IMR-90 (cell line): ENCODE data around the gene DYNLT2B. TPM values are rescaled to one million over a fixed set of nuclear protein-coding genes. Genes with fewer than 3 reads are reported as not detected.

Experiments
- ATAC-seq: fragments of 200-7000 bp; cut with Tn5 transposase; 2 replicates; pipeline ENCODE4 v1.9.1; 2020; ENCODE audit warnings: low read depth, mild to moderate bottlenecking, moderate library complexity
- BruUV-seq: library from RNA; stranded (reverse); fragments of 400-500 nt; replicated peaks from 2 replicates; lab custom pipeline; 2021; lab: Mats Ljungman, UMichigan
- CTCF ChIA-PET: fragments of 300-600 bp; formaldehyde crosslinking; extraction: SDS; loops from one replicate; lab custom pipeline; 2021; ENCODE audit warnings: antibody characterized with exemption; lab: Yijun Ruan, JAX
- POLR2A ChIA-PET: fragments of 300-600 bp; sonication (Branson Sonifier 250); formaldehyde crosslinking; loops from one replicate; lab custom pipeline; 2022; ENCODE audit warnings: antibody characterized with exemption; ENCODE audit not compliant: unreplicated experiment; lab: Charles Lee
- DNase-seq: peaks from one replicate; pipeline ENCODE4 v3.0.0; 2013
- H2AFZ ChIP-seq: replicated peaks from 2 replicates; pipeline ENCODE3; 2013; ENCODE audit warnings: low read length, mild to moderate bottlenecking; ENCODE audit not compliant: poor library complexity
- H2AK5ac ChIP-seq: 2 replicates; pipeline ENCODE4 v1.6.1; 2013; ENCODE audit warnings: low read depth, low read length, inconsistent platforms
- H2AK9ac ChIP-seq: replicated peaks from 2 replicates; pipeline ENCODE3; 2013; ENCODE audit warnings: mild to moderate bottlenecking, low read depth, low read length, moderate library complexity; ENCODE audit not compliant: poor library complexity
- H2BK120ac ChIP-seq: 2 replicates; pipeline ENCODE4 v1.6.1; 2013; ENCODE audit warnings: low read depth, low read length, inconsistent platforms
- H2BK15ac ChIP-seq: 3 replicates; pipeline ENCODE4 v1.6.1; 2013; ENCODE audit warnings: low read depth, low read length, inconsistent platforms
- H2BK20ac ChIP-seq: 2 replicates; pipeline ENCODE4 v1.6.1; 2013; ENCODE audit warnings: low read depth, mild to moderate bottlenecking, inconsistent platforms, low read length, moderate library complexity
- H2BK5ac ChIP-seq: 2 replicates; pipeline ENCODE4 v1.6.1; 2013; ENCODE audit warnings: mild to moderate bottlenecking, low read depth, low read length, inconsistent platforms; ENCODE audit not compliant: poor library complexity, severe bottlenecking
- H3K14ac ChIP-seq: replicated peaks from 2 replicates; pipeline ENCODE4 v1.6.1; 2013; ENCODE audit warnings: low read depth, low read length, inconsistent platforms
- H3K18ac ChIP-seq: 2 replicates; pipeline ENCODE4 v1.6.1; 2013; ENCODE audit warnings: low read depth, low read length, control low read depth
- H3K23ac ChIP-seq: 2 replicates; pipeline ENCODE4 v1.6.1; 2013; ENCODE audit warnings: low read depth, low read length, inconsistent platforms
- H3K27ac ChIP-seq: 2 replicates; pipeline ENCODE4 v1.5.1; 2013; ENCODE audit warnings: mild to moderate bottlenecking, control low read depth, low read length; ENCODE audit not compliant: insufficient read depth
- H3K27me3 ChIP-seq: 2 replicates; pipeline ENCODE4 v1.6.1; 2013; ENCODE audit warnings: low read length; ENCODE audit not compliant: control insufficient read depth, insufficient read depth
- H3K36me3 ChIP-seq: 2 replicates; pipeline ENCODE4 v1.6.1; 2013; ENCODE audit warnings: low read length, mixed read lengths; ENCODE audit not compliant: control insufficient read depth, insufficient read depth
- H3K4ac ChIP-seq: 2 replicates; pipeline ENCODE4 v1.6.1; 2013; ENCODE audit warnings: low read depth, low read length, inconsistent platforms
- H3K4me1 ChIP-seq: 2 replicates; pipeline ENCODE4 v1.6.1; 2013; ENCODE audit warnings: low read length, mixed read lengths; ENCODE audit not compliant: control insufficient read depth, insufficient read depth
- H3K4me2 ChIP-seq: 2 replicates; pipeline ENCODE4 v1.6.1; 2013; ENCODE audit warnings: low read depth, mild to moderate bottlenecking, control low read depth, low read length, moderate library complexity
- H3K4me3 ChIP-seq: 2 replicates; pipeline ENCODE4 v1.5.1; 2013; ENCODE audit warnings: low read depth, mild to moderate bottlenecking, control low read depth, low read length, moderate library complexity; ENCODE audit not compliant: insufficient read depth
- H3K56ac ChIP-seq: 2 replicates; pipeline ENCODE4 v1.6.1; 2013; ENCODE audit warnings: low read length, inconsistent platforms; ENCODE audit not compliant: insufficient read depth; ENCODE audit errors: extremely low read depth
- H3K79me1 ChIP-seq, 2 experiments: 2 replicates each; pipeline ENCODE4 v1.6.1; 2013; ENCODE audit warnings: low read length in 2 of 2, inconsistent platforms in 1 of 2, low read depth in 1 of 2
- H3K9ac ChIP-seq: 2 replicates; pipeline ENCODE4 v1.6.1; 2013; ENCODE audit warnings: low read depth, low read length, control low read depth
- H3K9me1 ChIP-seq: 2 replicates; pipeline ENCODE4 v1.6.1; 2013; ENCODE audit warnings: low read length, inconsistent platforms; ENCODE audit not compliant: insufficient read depth
- H3K9me3 ChIP-seq: 2 replicates; pipeline ENCODE4 v1.6.1; 2013; ENCODE audit warnings: low read length; ENCODE audit not compliant: control insufficient read depth, insufficient read depth
- H4K20me1 ChIP-seq: 2 replicates; pipeline ENCODE4 v1.6.1; 2013; ENCODE audit warnings: low read length, inconsistent platforms; ENCODE audit not compliant: insufficient read depth
- H4K5ac ChIP-seq: 2 replicates; pipeline ENCODE4 v1.6.1; 2013; ENCODE audit warnings: mild to moderate bottlenecking, low read depth, low read length, control low read depth
- H4K8ac ChIP-seq, 2 experiments: 2 replicates each; pipeline ENCODE4 v1.6.1; 2013; ENCODE audit warnings: low read depth in 2 of 2, low read length in 2 of 2, control low read depth in 1 of 2, inconsistent platforms in 1 of 2
- H4K91ac ChIP-seq: 2 replicates; pipeline ENCODE4 v1.6.1; 2013; ENCODE audit warnings: low read depth, low read length, inconsistent platforms; ENCODE audit not compliant: insufficient read depth
- CEBPB ChIP-seq: IDR thresholded peaks from 2 replicates; pipeline ENCODE4 v1.6.1; 2012; ENCODE audit warnings: low read depth, low read length, improper control_type of control experiment
- CTCF ChIP-seq: conservative IDR thresholded peaks from 2 replicates; pipeline ENCODE4 v1.5.1; 2012; ENCODE audit warnings: mild to moderate bottlenecking, low read depth, low read length, improper control_type of control experiment
- FOS ChIP-seq: fragments of 150-350 bp; IDR thresholded peaks from 2 replicates; pipeline ENCODE4 v1.6.1; 2016; ENCODE audit warnings: low read depth, low read length
- MAZ ChIP-seq: IDR thresholded peaks from 2 replicates; pipeline ENCODE4 v1.6.1; 2012; ENCODE audit warnings: low read depth, mild to moderate bottlenecking, low read length, improper control_type of control experiment, moderate library complexity, borderline replicate concordance
- POLR2A ChIP-seq: IDR thresholded peaks from 2 replicates; pipeline ENCODE4 v1.6.1; 2012; ENCODE audit warnings: mild to moderate bottlenecking, low read depth, low read length
- WGBS, 2 experiments: methylation state at CpG; one replicate each; pipeline versions ENCODE4 v1.1.5 to v1.1.7; 2013; ENCODE audit warnings: missing lambda C conversion rate in 2 of 2; ENCODE audit not compliant: insufficient read length in 1 of 2; ENCODE audit errors: extremely low coverage in 2 of 2; 5-methylcytosine and 5-hydroxymethylcytosine counted together
- dilution Hi-C: fragments of 300-500 bp; cut with HindIII; formaldehyde crosslinking; loops from one replicate; pipeline ENCODE4 v1.14.3; 2018; ENCODE audit warnings: low sequenced_read_pairs; ENCODE audit not compliant: unreplicated experiment
- in situ Hi-C: fragments of 300-500 bp; cut with MboI; formaldehyde crosslinking; loops from 3 replicates; pipeline ENCODE4 v1.14.3; 2019; ENCODE audit warnings: low sequenced_read_pairs, inconsistent platforms, mixed read lengths
- intact Hi-C: fragments of 100-400 bp; cut with micrococcal nuclease; formaldehyde crosslinking; loops from 2 replicates; pipeline ENCODE4 v1.10.0; 2022
- polyA plus RNA-seq, 3 experiments: library from polyadenylated mRNA; depleted of rRNA; stranded (reverse); fragments of >200 nt; gene quantifications; 2 replicates each; pipeline ENCODE4 v1.2.3, GENCODE V29; 2012; ENCODE audit warnings: low replicate concordance in 1 of 3
- total RNA-seq: library from RNA; depleted of rRNA; stranded (reverse); fragments of >200 nt; gene quantifications from 2 replicates; pipeline ENCODE4 v1.2.3, GENCODE V29; 2012

DYNLT2B gene
- total and polyA plus RNA-seq, 2 of the 4 experiments (the other 2 are of a cell fraction) = 2.2 to 6.0 TPM

GRCh38 chr3:196336319-196337145 is 18.5 kb upstream of the DYNLT2B start:
- no peak overlapping the region for H4K5ac ChIP-seq
- H2BK20ac ChIP-seq = no peak overlapping the region
- H3K27me3 ChIP-seq = no peaks in the 10 kb centered on the region
- in situ Hi-C loops = no loop called here
- POLR2A ChIA-PET = no interaction called here
- no peak overlapping the region for H2AK9ac ChIP-seq
- no peaks in the 10 kb centered on the region for H3K79me1 ChIP-seq
- H2AFZ ChIP-seq = no peak overlapping the region
- no peak for DNase-seq
- no peaks in the 10 kb centered on the region for H4K20me1 ChIP-seq
- H3K36me3 ChIP-seq = no peaks in the 10 kb centered on the region
- peaks cover 3% of the 10 kb centered on the region for H3K9me1 ChIP-seq
- no peak overlapping the region for H3K23ac ChIP-seq
- dilution Hi-C loops = no loop called here
- BruUV-seq = no TSS peak
- CTCF ChIA-PET = no interaction called here
- intact Hi-C loops = no loop called here
- WGBS, 2 experiments = 93% methylated on average over 3 of the region's 17 CpGs; no CpG with 5 or more reads in 1 of the 2 experiments
- H3K4me2 ChIP-seq = no peak overlapping the region
- no peak overlapping the region for H3K27ac ChIP-seq
- H3K18ac ChIP-seq = no peak overlapping the region
- no peak overlapping the region for H2BK15ac ChIP-seq
- H3K4me1 ChIP-seq = no peaks in the 10 kb centered on the region
- H3K4ac ChIP-seq = no peak overlapping the region
- H3K4me3 ChIP-seq = no peak overlapping the region
- no peak overlapping the region for H2BK120ac ChIP-seq
- H3K56ac ChIP-seq = no peak overlapping the region
- no peak overlapping the region for H4K8ac ChIP-seq
- no peak overlapping the region for H2AK5ac ChIP-seq
- H4K91ac ChIP-seq = no peak overlapping the region
- no peak overlapping the region for H2BK5ac ChIP-seq
- no peaks in the 10 kb centered on the region for H3K9me3 ChIP-seq
- H3K9ac ChIP-seq = no peak overlapping the region
- no peak for ATAC-seq
- no peak for TF ChIP-seq MAZ
- no peak for TF ChIP-seq FOS
- no peak for TF ChIP-seq CTCF
- TF ChIP-seq CEBPB = no peak
- TF ChIP-seq POLR2A = no peak
- no peak overlapping the region for H3K14ac ChIP-seq
